H1 (cell line): Measurements from ENCODE around the gene PRKAG1. TPM values are rescaled to one million over a fixed set of nuclear protein-coding genes. Genes with fewer than 3 reads are reported as not detected.

Source experiments
- CTCF ChIA-PET: fragments of 300-600 bp; sonication (Branson Sonifier 250); formaldehyde crosslinking; loops from one replicate; lab custom pipeline; 2021; ENCODE audit not compliant: partially characterized antibody; lab: Charles Lee
- POLR2A ChIA-PET: fragments of 300-600 bp; sonication (Branson Sonifier 250); formaldehyde crosslinking; loops from one replicate; lab custom pipeline; 2021; ENCODE audit warnings: inconsistent platforms; ENCODE audit not compliant: partially characterized antibody; lab: Charles Lee
- DNase-seq, 2 experiments: peaks; one replicate each; pipeline versions ENCODE4 v3.0.0 to v3.0.0-alpha.2; 2010 to 2022; ENCODE audit warnings: low spot score in 2 of 2, low read depth in 1 of 2, mixed read lengths in 1 of 2
- FAIRE-seq: peaks from 2 replicates; lab custom pipeline; 2011; peaks lifted over from hg19 to GRCh38; lab: Jason Lieb, UNC
- H2AFZ ChIP-seq: 2 replicates; pipeline ENCODE4 v1.8.1; 2012; ENCODE audit warnings: low read length, inconsistent platforms
- H2AK5ac ChIP-seq: 2 replicates; pipeline ENCODE4 v1.6.1; 2013; ENCODE audit warnings: low read depth, low read length
- H2BK120ac ChIP-seq: replicated peaks from 2 replicates; pipeline ENCODE3; 2013; ENCODE audit warnings: low read depth, low read length, inconsistent platforms
- H2BK12ac ChIP-seq: 2 replicates; pipeline ENCODE4 v1.6.1; 2013; ENCODE audit warnings: low read depth, low read length
- H2BK15ac ChIP-seq: 2 replicates; pipeline ENCODE4 v1.6.1; 2013; ENCODE audit warnings: low read length
- H2BK20ac ChIP-seq: 2 replicates; pipeline ENCODE4 v1.6.1; 2013; ENCODE audit warnings: low read length
- H2BK5ac ChIP-seq: 2 replicates; pipeline ENCODE4 v1.6.1; 2013; ENCODE audit warnings: low read depth, low read length
- H3K14ac ChIP-seq: 2 replicates; pipeline ENCODE4 v1.6.1; 2013; ENCODE audit warnings: inconsistent platforms; ENCODE audit not compliant: insufficient read length
- H3K18ac ChIP-seq: 2 replicates; pipeline ENCODE4 v1.6.1; 2013; ENCODE audit warnings: low read length; ENCODE audit errors: extremely low read depth
- H3K23ac ChIP-seq: 2 replicates; pipeline ENCODE4 v1.6.1; 2013; ENCODE audit warnings: inconsistent platforms; ENCODE audit not compliant: insufficient read length
- H3K23me2 ChIP-seq: 2 replicates; pipeline ENCODE4 v1.6.1; 2013; ENCODE audit warnings: low read depth, low read length
- H3K27ac ChIP-seq: 2 replicates; pipeline ENCODE4 v1.6.1; 2011; ENCODE audit warnings: low read depth, low read length, inconsistent platforms
- H3K27me3 ChIP-seq, 4 experiments: replicated peaks in 1 of 4; 1 replicate in 1 of 4; 2 replicates in 3 of 4; pipeline versions ENCODE4 v1.6.1 to v1.8.1; 2011 to 2013; ENCODE audit warnings: low read length in 3 of 4, mild to moderate bottlenecking in 3 of 4, inconsistent platforms in 2 of 4, mixed read lengths in 2 of 4, moderate library complexity in 1 of 4; ENCODE audit not compliant: control insufficient read depth in 3 of 4, insufficient read depth in 3 of 4; ENCODE audit errors: extremely low read depth in 1 of 4
- H3K36me3 ChIP-seq, 4 experiments: 2 replicates each; pipeline versions ENCODE4 v1.6.1 to v1.8.1; 2011 to 2013; ENCODE audit warnings: mild to moderate bottlenecking in 4 of 4, low read length in 3 of 4, moderate library complexity in 2 of 4, control low read depth in 1 of 4, inconsistent platforms in 1 of 4; ENCODE audit not compliant: insufficient read depth in 4 of 4, control insufficient read depth in 2 of 4
- H3K4ac ChIP-seq: replicated peaks from 2 replicates; pipeline ENCODE3; 2013; ENCODE audit warnings: low read length, low read depth, mixed read lengths, inconsistent platforms; ENCODE audit not compliant: insufficient read length
- H3K4me1 ChIP-seq, 4 experiments: replicated peaks in 1 of 4; 1 replicate in 1 of 4; 2 replicates in 3 of 4; pipeline versions ENCODE4 v1.6.1 to v1.8.1; 2011 to 2013; ENCODE audit warnings: low read length in 3 of 4, inconsistent platforms in 2 of 4, mixed read lengths in 1 of 4; ENCODE audit not compliant: insufficient read depth in 4 of 4, control insufficient read depth in 3 of 4
- H3K4me2 ChIP-seq, 2 experiments: 2 replicates each; pipeline versions ENCODE4 v1.6.1 to v1.8.1; 2011 to 2013; ENCODE audit warnings: low read depth in 2 of 2, low read length in 2 of 2, control low read depth in 1 of 2, inconsistent platforms in 1 of 2, mild to moderate bottlenecking in 1 of 2; ENCODE audit not compliant: insufficient read depth in 1 of 2
- H3K4me3 ChIP-seq, 4 experiments: fragments of 200-600, 300-600 bp in 1 of 4; sonication (generic), shearing (Covaris generic), sonication (Bioruptor Twin) in 1 of 4; 2 replicates each; pipeline versions ENCODE4 v1.5.1 to v1.8.1; 2011 to 2016; ENCODE audit warnings: low read length in 4 of 4, low read depth in 3 of 4, control low read depth in 2 of 4, inconsistent platforms in 2 of 4, mild to moderate bottlenecking in 2 of 4, mixed read lengths in 1 of 4, moderate library complexity in 1 of 4; ENCODE audit not compliant: insufficient read depth in 2 of 4; ENCODE audit errors: extremely low read depth in 1 of 4
- H3K56ac ChIP-seq: replicated peaks from 2 replicates; pipeline ENCODE3; 2013; ENCODE audit warnings: low read depth, mild to moderate bottlenecking, mixed read lengths, low read length, inconsistent platforms; ENCODE audit not compliant: insufficient read length
- H3K79me1 ChIP-seq: 2 replicates; pipeline ENCODE4 v1.6.1; 2013; ENCODE audit warnings: low read depth, low read length, control low read depth
- H3K79me2 ChIP-seq, 2 experiments: 2 replicates each; pipeline versions ENCODE4 v1.6.1 to v1.8.1; 2012 to 2013; ENCODE audit warnings: low read length in 2 of 2, mild to moderate bottlenecking in 2 of 2, inconsistent platforms in 1 of 2; ENCODE audit not compliant: insufficient read depth in 2 of 2, control insufficient read depth in 1 of 2
- H3K9ac ChIP-seq, 4 experiments: replicated peaks in 1 of 4; 1 replicate in 1 of 4; 2 replicates in 3 of 4; pipeline versions ENCODE4 v1.6.1 to v1.8.1; 2011 to 2013; ENCODE audit warnings: low read depth in 3 of 4, low read length in 3 of 4, control low read depth in 2 of 4, mild to moderate bottlenecking in 2 of 4, moderate library complexity in 2 of 4, inconsistent platforms in 1 of 4; ENCODE audit errors: extremely low read depth in 1 of 4
- H3K9me3 ChIP-seq, 2 experiments: 2 replicates each; pipeline versions ENCODE4 v1.6.1 to v1.8.1; 2012 to 2013; ENCODE audit warnings: mild to moderate bottlenecking in 2 of 2, moderate library complexity in 2 of 2, control low read depth in 1 of 2, inconsistent platforms in 1 of 2, low read depth in 1 of 2, low read length in 1 of 2, mixed read lengths in 1 of 2; ENCODE audit not compliant: insufficient read depth in 2 of 2
- H4K20me1 ChIP-seq, 2 experiments: replicated peaks in 1 of 2; 2 replicates each; pipeline versions ENCODE3 to v1.8.1; 2011 to 2013; ENCODE audit warnings: inconsistent platforms in 2 of 2, low read length in 2 of 2, mild to moderate bottlenecking in 1 of 2; ENCODE audit not compliant: insufficient read depth in 2 of 2, control insufficient read depth in 1 of 2
- H4K5ac ChIP-seq: 2 replicates; pipeline ENCODE4 v1.6.1; 2013; ENCODE audit warnings: low read length, low read depth, mixed read lengths, inconsistent platforms; ENCODE audit not compliant: insufficient read length
- H4K8ac ChIP-seq: 2 replicates; pipeline ENCODE4 v1.8.0; 2013; ENCODE audit warnings: mild to moderate bottlenecking, moderate library complexity, low read length, inconsistent platforms; ENCODE audit not compliant: insufficient read depth; ENCODE audit errors: extremely low read depth
- H4K91ac ChIP-seq: replicated peaks from 2 replicates; pipeline ENCODE3; 2013; ENCODE audit warnings: low read length, mixed read lengths, inconsistent platforms; ENCODE audit not compliant: insufficient read length
- BCL11A ChIP-seq, 2 experiments: IDR thresholded peaks; one replicate each; pipeline ENCODE4 v1.6.1; 2011; ENCODE audit warnings: low read depth in 2 of 2, low read length in 2 of 2, mild to moderate bottlenecking in 2 of 2
- EZH2 ChIP-seq: fragments of 200-600 bp; sonication (generic); IDR thresholded peaks from 2 replicates; pipeline ENCODE4 v1.7.1; 2012; ENCODE audit warnings: low read depth, mild to moderate bottlenecking, moderate library complexity, low read length, inconsistent platforms; ENCODE audit not compliant: severe bottlenecking
- GABPA ChIP-seq: IDR thresholded peaks from 2 replicates; pipeline ENCODE4 v1.6.1; 2011; ENCODE audit warnings: mild to moderate bottlenecking, low read length, moderate library complexity, borderline replicate concordance; ENCODE audit not compliant: insufficient read depth
- HDAC6 ChIP-seq: IDR thresholded peaks from one replicate; pipeline ENCODE4 v1.7.1; 2012; ENCODE audit warnings: low read depth, mild to moderate bottlenecking, inconsistent platforms, low read length, moderate library complexity
- JUN ChIP-seq: IDR thresholded peaks from 2 replicates; pipeline ENCODE4 v1.6.1; 2011; ENCODE audit warnings: low read depth, mild to moderate bottlenecking, improper control_type of control experiment, low read length
- MAFK ChIP-seq: IDR thresholded peaks from 2 replicates; pipeline ENCODE4 v1.6.1; 2012; ENCODE audit warnings: low read depth, mild to moderate bottlenecking, improper control_type of control experiment, low read length
- SP2 ChIP-seq: IDR thresholded peaks from 2 replicates; pipeline ENCODE4 v1.6.1; 2012; ENCODE audit warnings: mild to moderate bottlenecking, low read length, inconsistent platforms
- WGBS, 2 experiments: shearing (Covaris generic) in 1 of 2; methylation state at CpG; one replicate each; pipeline versions ENCODE4 v1.1.6 to v1.1.7; 2013 to 2015; ENCODE audit warnings: low lambda C conversion rate in 2 of 2, mixed read lengths in 2 of 2, inconsistent platforms in 1 of 2, low coverage in 1 of 2, missing lambda C conversion rate in 1 of 2; ENCODE audit not compliant: insufficient replicate concordance in 2 of 2, insufficient coverage in 1 of 2, insufficient read length in 1 of 2; ENCODE audit errors: extremely low coverage in 1 of 2, missing lambda C conversion rate in 1 of 2; 5-methylcytosine and 5-hydroxymethylcytosine counted together
- polyA plus RNA-seq, 7 experiments: library from polyadenylated mRNA; depleted of rRNA in 3 of 7; stranded (reverse) in 5 of 7; unstranded in 2 of 7; fragments of >200 nt in 5 of 7; fragments of 200-250 nt in 2 of 7; gene quantifications; 1 replicate in 5 of 7; 2 replicates in 1 of 7; 4 replicates in 1 of 7; pipeline versions ENCODE4 v1.2.1 to v1.2.3, GENCODE V29; 2011 to 2013; ENCODE audit warnings: missing spikeins in 2 of 7, mixed read lengths in 2 of 7
- total RNA-seq: library from RNA; stranded (reverse); fragmentation: NEBNext Ultra II Directional; extraction: Animal tissue kit (Norgen Biotek cat#: 25700); gene quantifications from 2 replicates; pipeline ENCODE4 v1.2.1, GENCODE V29; 2021
- TF ChIP-seq, protein P1 (sequence below): IDR thresholded peaks from 2 replicates; pipeline ENCODE4 v1.6.1; 2011; ENCODE audit warnings: low read depth, mild to moderate bottlenecking, low read length; ENCODE audit not compliant: insufficient read depth
- TF ChIP-seq, protein P2 (sequence below), 3 experiments: IDR thresholded peaks; 1 replicate in 2 of 3; 2 replicates in 1 of 3; pipeline versions ENCODE4 v1.5.1 to v1.6.1; 2011; ENCODE audit warnings: low read length in 3 of 3, mild to moderate bottlenecking in 3 of 3, inconsistent platforms in 2 of 3, low read depth in 1 of 3, moderate library complexity in 1 of 3; ENCODE audit not compliant: insufficient read depth in 1 of 3; ENCODE audit errors: control extremely low read depth in 1 of 3

PRKAG1 gene
- total and polyA plus RNA-seq, 2 of the 8 experiments (the other 6 are each of a cell fraction or from before 2014, with no cell fraction given): 38.6 to 57.5 TPM

DNA sequence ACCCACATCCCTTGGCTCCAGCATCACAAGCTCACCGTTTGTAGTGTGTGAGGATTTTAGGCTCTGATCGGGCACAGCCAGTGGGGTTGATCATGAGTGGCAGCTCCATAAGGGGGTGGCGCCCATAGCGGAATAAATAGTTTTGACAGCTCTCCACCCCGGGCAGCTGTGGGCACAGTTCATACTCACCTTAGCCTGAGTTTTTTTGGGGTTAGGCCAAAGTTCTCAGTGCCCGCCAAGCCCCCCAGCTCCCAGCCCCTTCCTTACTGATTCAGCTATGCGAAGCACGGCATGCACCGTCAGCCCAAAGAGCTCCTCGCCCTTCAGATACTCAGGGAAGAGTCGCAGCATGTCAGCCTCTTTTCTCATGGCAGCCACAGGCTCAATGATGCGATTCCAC, 6.0 kb upstream of the PRKAG1 start:
- DNase-seq (no peak), FAIRE-seq (no peak)
- H2BK120ac ChIP-seq: no peak overlapping the region
- no peak overlapping the region for H3K23ac ChIP-seq
- no peak overlapping the region for H3K9ac ChIP-seq
- no peak overlapping the region for H3K18ac ChIP-seq
- no peak overlapping the region for H2BK15ac ChIP-seq
- peaks cover 6 to 8% of the 10 kb centered on the region in 2 experiments for H4K20me1 ChIP-seq
- H3K14ac ChIP-seq: no peak overlapping the region
- H2AFZ ChIP-seq: no peak overlapping the region
- H4K8ac ChIP-seq: no peak overlapping the region
- ChIA-PET POLR2A (interaction anchor here (1.3 to 22.2 kb wide), 2 partner anchors 16 to 27 kb away, joined by 3 to 339 read pairs; no protein-coding TSS in a partner anchor), CTCF (interaction anchor here (1.0 to 4.9 kb wide), 6 partner anchors 14 to 68 kb away, joined by 3 to 43 read pairs (median 3); no protein-coding TSS in a partner anchor)
- H2AK5ac ChIP-seq: no peak overlapping the region
- no peak overlapping the region for H4K91ac ChIP-seq
- no peaks in the 10 kb centered on the region; the same call in 1 of the 2 replicates for H3K79me1 ChIP-seq
- no peak overlapping the region for H3K27ac ChIP-seq
- H3K56ac ChIP-seq: no peak overlapping the region
- no peaks in the 10 kb centered on the region for H3K79me2 ChIP-seq
- peaks cover 0 to under 1% (median 0%) of the 10 kb centered on the region in 4 experiments; a peak in 1 of 7 replicates for H3K4me1 ChIP-seq
- H3K23me2 ChIP-seq: no peaks in the 10 kb centered on the region
- no peak for TF ChIP-seq JUN
- TF ChIP-seq HDAC6: no peak
- no peak for TF ChIP-seq GABPA
- no peak for TF ChIP-seq MAFK
- TF ChIP-seq SP2: no peak
- TF ChIP-seq, protein P1, sequence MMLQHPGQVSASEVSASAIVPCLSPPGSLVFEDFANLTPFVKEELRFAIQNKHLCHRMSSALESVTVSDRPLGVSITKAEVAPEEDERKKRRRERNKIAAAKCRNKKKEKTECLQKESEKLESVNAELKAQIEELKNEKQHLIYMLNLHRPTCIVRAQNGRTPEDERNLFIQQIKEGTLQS: no peak
- TF ChIP-seq BCL11A (IDR thresholded peaks at IDR 0.05; ENCODE audit: low read depth in 2 of 2, low read length in 2 of 2): no peak
- TF ChIP-seq, protein P2, sequence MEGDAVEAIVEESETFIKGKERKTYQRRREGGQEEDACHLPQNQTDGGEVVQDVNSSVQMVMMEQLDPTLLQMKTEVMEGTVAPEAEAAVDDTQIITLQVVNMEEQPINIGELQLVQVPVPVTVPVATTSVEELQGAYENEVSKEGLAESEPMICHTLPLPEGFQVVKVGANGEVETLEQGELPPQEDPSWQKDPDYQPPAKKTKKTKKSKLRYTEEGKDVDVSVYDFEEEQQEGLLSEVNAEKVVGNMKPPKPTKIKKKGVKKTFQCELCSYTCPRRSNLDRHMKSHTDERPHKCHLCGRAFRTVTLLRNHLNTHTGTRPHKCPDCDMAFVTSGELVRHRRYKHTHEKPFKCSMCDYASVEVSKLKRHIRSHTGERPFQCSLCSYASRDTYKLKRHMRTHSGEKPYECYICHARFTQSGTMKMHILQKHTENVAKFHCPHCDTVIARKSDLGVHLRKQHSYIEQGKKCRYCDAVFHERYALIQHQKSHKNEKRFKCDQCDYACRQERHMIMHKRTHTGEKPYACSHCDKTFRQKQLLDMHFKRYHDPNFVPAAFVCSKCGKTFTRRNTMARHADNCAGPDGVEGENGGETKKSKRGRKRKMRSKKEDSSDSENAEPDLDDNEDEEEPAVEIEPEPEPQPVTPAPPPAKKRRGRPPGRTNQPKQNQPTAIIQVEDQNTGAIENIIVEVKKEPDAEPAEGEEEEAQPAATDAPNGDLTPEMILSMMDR (IDR thresholded peaks at IDR 0.05; ENCODE audit: control extremely low read depth in 1 of 3, insufficient read depth in 1 of 3, low read depth in 1 of 3, low read length in 3 of 3): no peak
- no peak for TF ChIP-seq EZH2
- H3K9me3 ChIP-seq: no peaks in the 10 kb centered on the region
- H4K5ac ChIP-seq: no peak overlapping the region
- no peak overlapping the region for H3K4me2 ChIP-seq
- H2BK20ac ChIP-seq: no peak overlapping the region
- no peaks in the 10 kb centered on the region for H3K27me3 ChIP-seq
- no peak overlapping the region for H3K4ac ChIP-seq
- H2BK12ac ChIP-seq: no peak overlapping the region
- no peak overlapping the region for H3K4me3 ChIP-seq
- H2BK5ac ChIP-seq: no peak overlapping the region
- H3K36me3 ChIP-seq: peaks cover 34 to 77% (median 63%) of the 10 kb centered on the region in 4 experiments; a peak in 7 of 8 replicates
- 92% methylated on average over 12 of the region's 12 CpGs; no CpG with 5 or more reads in 1 of the 2 experiments for WGBS, 2 experiments
